SU-DHL-6 (cell line): Measurements from ENCODE around the gene PER2.

Experiments
- CTCF ChIP-seq: fragments of 200-600 bp; sonication (generic); IDR thresholded peaks from one replicate; pipeline ENCODE4 v1.5.1; 2017; ENCODE audit warnings: antibody characterized with exemption, mild to moderate bottlenecking, low read length, moderate library complexity; ENCODE audit not compliant: insufficient read depth, poor library complexity, severe bottlenecking
- EZH2phosphoT487 ChIP-seq: fragments of 200-600 bp; sonication (generic), shearing (Covaris generic); conservative IDR thresholded peaks from 2 replicates; pipeline ENCODE4 v1.6.1; 2018; ENCODE audit warnings: mild to moderate bottlenecking, antibody characterized with exemption, low read length, moderate library complexity, mixed read lengths

GRCh38 chr2:238235331-238235732 is 53.1 kb downstream of the PER2 start:
- TF ChIP-seq CTCF, result no peak
- no peak for TF ChIP-seq EZH2phosphoT487
